Activated naive CD4-positive, alpha-beta T cell treated with anti-CD3 and anti-CD28 coated beads, Interleukin-2, amount 50 U/mL, for 16 hours (primary cell): Measurements from ENCODE around the gene TMEM235.
A peak's percentile ranks its signal among the peaks of the same experiment; 100 is the strongest.
"Not testable (repeated sequence)": the region's sequence is repeated elsewhere in the genome, so short reads cannot be mapped to it uniquely, and the experiment has no call there.

ENCODE experiments used
- DNase-seq: peaks from one replicate; pipeline ENCODE4 v3.0.0-alpha.2; 2020

TMEM235 gene

DNA sequence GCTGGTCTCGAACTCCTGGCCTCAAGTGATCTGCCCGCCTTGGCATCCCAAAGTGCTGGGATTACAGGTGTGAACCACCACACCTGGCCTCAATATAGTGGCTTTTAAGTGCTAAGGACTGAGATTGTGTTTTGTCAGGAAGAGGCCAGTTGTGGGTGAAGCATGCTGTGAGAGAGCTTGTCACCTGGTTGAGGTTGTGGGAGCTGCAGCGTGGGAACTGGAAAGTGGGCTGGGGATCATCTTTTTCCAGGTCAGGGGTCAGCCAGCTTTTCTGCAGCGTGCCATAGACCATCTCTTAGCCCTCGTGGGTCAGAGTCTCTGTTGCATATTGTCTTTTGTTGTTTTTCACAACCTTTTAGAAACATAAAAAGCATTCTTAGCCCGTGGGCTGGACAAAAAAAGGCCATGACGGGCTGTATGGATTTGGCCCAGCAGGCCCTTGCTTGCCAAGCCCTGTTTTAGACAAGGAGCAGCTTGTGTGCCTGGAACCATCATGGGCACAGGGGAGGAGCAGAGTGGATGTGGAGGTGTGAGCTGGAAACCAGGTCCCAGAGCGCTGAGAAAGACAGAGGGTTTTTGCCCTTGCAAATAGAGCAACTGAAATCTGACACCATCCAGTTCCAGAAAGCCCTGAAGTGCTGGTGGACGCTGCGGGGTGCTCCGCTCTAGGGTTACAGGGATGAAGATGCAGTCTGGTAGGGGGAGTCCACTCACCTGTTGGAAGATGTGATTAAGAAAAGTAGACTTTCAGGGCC lies 11.9 kb upstream of the TMEM235 start:
- no peak for DNase-seq

GRCh38 chr17:78223061-78223460 lies 8.4 kb upstream of the TMEM235 start:
- DNase-seq: no peak

DNA sequence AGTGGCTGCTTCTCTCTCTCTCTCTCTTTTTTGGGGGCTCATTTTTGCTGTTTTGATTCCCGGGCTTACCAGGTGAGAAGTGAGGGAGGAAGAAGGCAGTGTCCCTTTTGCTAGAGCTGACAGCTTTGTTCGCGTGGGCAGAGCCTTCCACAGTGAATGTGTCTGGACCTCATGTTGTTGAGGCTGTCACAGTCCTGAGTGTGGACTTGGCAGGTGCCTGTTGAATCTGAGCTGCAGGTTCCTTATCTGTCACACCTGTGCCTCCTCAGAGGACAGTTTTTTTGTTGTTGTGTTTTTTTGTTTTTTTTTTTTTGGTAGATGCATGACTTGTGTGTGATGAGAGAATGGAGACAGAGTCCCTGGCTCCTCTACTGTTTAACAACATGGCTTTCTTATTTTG lies 7.7 kb upstream of the TMEM235 start:
- DNase-seq: no peak

GRCh38 chr17:78224231-78225087 lies 7.0 kb upstream of the TMEM235 start:
- DNase-seq: no peak

DNA sequence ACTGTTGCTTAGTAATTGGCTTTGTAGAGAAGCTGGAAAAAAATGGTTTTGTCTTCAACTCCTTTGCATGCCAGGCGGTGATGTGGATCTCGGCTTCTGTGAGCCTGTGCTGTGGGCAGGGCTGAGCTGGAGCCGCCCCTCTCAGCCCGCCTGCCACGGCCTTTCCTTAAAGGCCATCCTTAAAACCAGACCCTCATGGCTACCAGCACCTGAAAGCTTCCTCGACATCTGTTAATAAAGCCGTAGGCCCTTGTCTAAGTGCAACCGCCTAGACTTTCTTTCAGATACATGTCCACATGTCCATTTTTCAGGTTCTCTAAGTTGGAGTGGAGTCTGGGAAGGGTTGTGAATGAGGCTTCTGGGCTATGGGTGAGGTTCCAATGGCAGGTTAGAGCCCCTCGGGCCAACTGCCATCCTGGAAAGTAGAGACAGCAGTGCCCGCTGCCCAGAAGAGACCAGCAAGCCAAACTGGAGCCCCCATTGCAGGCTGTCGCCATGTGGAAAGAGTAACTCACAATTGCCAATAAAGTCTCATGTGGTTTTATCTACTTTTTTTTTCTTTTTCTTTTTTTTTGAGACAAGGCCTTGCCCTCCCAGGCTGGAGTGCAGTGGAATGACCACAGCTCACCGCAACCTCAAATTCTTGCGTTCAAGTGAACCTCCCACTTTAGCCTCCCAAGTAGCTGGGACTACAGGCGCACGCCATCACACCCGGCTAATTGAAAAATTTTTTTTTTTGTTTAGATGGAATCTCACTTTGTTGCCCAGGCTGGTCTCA lies 6.2 kb upstream of the TMEM235 start:
- DNase-seq: no peak

GRCh38 chr17:78226055-78226758 lies 5.2 kb upstream of the TMEM235 start:
- no peak for DNase-seq

DNA sequence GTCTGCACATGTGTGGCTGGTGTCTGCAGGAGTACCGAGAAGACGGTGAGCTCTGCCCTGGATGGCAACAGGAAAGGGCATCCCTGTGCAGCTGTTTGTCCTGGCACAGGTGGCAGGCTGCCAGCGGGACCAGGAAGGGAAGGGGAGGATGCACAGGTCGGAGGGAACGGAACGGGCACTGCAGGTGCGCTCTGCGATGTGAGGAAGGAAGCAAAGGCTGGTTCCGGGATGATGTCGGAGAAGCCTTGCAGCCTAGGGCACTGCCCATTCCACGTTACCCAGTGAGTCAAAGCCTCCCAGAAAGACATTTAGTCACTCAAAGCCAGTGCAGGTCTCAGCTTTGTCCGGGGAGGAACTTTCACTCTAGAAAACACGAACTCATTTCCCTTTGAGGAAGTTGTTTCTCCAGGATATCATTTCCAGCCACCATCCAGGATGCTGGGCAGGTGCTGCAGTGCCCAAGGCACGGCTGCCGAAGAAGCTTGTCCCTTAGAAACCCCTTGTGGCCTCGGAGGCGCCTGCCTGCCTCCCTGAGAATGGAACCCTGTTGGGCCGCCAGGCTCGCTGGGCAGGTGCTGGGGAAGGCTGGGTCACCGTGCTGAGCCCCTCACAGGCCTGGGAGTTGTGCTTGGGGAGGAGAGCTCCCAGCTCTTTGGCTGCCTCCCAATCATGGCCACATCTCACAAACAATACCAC lies 4.5 kb upstream of the TMEM235 start:
- DNase-seq: no peak

DNA sequence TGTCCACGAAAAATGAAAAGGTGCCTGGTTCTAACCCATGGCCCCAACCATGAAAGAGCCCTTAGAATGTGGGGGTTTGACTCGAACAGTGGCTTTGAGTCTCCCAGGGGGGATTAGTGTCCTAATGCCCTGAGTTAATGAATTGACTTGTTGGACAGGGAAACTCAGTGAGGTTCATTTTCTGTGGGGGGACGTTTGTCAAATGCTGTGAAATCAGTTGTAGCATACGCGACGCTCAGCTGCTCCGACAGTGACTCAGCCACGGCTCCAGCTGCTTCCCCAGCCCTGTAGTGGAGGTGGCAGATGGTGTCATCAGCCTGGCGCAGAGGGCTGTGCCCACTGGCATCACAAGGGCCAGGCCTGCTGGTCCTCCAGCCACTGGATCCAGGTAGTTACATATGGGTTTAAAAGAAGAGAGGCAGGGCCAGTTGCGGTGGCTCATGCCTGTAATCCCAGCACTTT lies 3.9 kb upstream of the TMEM235 start:
- DNase-seq: no peak

DNA sequence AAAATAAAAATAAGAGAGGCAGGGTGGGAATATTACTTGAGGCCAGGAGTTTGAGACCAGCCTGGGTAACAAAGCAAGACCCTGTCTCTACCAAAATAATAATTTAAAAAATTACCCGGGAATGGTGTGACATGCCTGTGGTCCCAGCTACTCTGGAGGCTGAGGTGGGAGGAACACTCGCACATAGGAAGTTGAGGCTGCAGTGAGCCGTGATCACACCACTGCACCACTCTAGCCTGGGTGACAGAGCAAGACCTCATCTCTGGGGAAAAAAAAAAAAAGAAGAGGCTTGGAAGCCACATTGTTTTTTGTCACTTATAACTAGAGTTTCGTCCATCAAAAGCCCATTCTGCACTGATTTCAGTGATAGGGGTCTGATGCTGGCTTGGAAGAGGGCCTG lies 3.3 kb upstream of the TMEM235 start:
- no peak for DNase-seq

DNA sequence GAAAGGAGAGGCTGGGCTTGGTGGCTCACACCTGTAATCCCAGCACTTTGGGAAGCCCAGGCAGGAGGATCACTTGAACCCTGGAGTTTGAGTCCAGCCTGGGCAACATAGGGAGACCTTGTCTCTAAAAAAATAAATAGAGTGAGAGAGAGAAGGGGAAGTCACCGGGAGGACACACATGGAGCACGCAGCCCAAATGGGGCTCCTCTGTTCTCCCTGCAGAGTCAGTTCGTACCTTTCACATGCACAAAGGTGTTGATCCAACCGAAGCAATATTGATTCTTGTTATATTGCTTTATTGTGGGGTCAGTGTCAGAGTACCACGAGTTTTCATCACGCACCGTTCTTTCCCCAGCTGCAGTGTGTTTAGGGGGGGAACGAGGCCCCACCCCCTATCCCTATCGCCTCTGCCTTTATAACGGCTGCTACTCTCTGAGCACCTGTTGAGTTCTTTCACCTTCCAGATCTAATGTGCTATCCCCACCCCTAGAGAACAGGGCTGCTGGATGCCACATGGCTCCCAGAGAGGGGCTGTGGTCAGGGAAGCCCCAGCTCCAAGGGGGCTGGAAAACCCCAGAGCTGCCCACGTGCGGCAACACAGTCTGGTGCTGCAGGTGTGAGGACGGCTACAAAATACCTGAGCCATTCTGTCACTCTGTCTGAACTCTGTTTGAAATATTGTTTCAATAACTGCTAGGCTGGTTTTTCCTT lies 1.0 kb upstream of the TMEM235 start:
- DNase-seq: no peak

DNA sequence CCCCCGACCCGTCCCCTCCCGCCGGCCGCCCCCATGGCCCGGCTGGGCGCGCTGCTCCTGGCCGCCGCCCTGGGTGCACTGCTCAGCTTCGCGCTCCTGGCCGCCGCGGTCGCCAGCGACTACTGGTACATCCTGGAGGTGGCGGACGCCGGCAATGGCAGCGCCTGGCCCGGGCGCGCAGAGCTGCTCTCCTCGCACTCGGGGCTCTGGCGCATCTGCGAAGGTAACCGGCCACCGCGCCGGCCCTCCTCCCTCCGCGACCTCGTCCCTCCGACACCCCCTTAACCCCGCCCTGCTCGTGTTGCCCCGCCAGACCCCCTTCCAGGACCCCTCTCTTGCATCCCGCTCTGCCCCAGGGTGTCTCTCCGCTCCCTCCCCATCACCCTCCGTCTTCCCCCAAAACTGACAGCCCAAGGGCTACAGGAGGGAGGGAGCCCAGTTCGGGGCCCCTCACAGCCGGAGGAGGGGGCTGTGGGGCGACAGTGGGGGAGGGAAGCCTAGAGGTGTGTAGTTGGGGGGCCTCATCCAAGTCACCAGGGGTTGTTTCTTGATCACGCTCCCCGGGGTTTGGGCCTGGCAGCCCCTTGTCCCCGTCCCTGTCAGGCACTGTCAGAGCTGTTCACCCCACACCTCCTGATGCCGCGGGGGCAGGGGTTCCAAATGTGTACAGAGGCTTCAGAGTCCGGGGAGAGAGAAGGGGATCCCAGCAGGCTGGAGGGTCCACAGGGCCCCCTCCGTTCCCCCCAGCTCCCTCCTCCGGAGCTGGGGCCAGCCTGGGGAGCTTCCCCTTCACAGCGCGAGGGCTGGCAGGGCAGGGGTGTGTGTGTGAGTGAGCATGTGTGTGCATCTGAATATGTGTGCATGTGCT lies 794 bp downstream of the TMEM235 start:
- peak; percentile 43 for DNase-seq

- no peak for DNase-seq
Measured at GRCh38 chr17:78232859-78233173, 1.4 kb downstream of the TMEM235 start.

DNA sequence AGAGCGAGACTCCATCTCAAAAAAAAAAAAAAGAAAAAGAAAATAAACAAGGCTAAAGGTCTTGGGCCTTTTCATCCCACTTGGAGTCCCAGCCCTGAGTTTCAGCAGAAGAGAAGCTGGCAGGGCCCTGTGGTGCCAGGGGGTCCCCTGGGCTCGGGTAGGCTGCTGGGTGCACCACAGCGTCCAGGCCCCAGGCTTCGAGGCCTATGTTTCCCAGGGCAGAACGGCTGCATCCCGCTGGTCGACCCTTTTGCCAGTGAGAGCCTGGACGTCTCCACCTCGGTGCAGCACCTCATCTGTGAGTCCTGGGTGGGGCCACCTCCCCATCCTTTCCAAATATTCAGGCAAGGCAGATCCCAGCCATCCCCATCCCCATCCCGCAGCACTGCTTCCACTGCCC lies 2.2 kb downstream of the TMEM235 start:
- no peak for DNase-seq

DNA sequence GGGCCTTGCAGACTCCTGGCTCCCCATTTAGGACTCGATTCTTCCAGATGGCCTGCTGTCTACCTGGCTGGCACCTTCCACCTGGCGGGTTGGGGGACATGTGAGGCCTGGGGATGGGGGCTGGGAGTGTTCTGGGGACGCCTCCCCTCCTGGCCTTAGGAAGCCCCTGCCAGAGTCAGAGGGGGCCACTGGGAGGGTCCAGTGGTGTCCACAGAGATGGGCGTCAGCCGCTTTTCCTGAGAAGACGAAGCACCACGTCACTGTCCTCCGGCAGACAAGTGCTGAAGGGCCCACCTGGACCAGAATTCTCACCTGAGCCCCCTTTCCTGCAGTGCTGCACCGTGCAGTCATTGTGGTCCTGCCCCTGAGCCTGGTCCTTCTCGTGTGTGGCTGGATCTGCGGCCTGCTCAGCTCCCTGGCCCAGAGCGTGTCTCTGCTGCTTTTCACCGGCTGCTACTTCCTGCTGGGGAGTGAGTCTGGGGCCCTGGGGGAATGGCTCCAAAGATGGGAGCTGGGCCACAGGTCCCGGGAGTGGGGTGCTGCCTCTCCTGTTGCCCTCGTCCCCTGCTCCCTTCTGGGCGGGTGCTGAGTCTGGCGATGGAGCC lies 2.9 kb downstream of the TMEM235 start:
- DNase-seq: no peak

GRCh38 chr17:78235022-78235421 lies 3.6 kb downstream of the TMEM235 start:
- DNase-seq: not testable (repeated sequence)

- no peak for DNase-seq
Measured at GRCh38 chr17:78235885-78236284, 4.5 kb downstream of the TMEM235 start.

GRCh38 chr17:78236362-78237127 lies 5.1 kb downstream of the TMEM235 start:
- no peak for DNase-seq

DNA sequence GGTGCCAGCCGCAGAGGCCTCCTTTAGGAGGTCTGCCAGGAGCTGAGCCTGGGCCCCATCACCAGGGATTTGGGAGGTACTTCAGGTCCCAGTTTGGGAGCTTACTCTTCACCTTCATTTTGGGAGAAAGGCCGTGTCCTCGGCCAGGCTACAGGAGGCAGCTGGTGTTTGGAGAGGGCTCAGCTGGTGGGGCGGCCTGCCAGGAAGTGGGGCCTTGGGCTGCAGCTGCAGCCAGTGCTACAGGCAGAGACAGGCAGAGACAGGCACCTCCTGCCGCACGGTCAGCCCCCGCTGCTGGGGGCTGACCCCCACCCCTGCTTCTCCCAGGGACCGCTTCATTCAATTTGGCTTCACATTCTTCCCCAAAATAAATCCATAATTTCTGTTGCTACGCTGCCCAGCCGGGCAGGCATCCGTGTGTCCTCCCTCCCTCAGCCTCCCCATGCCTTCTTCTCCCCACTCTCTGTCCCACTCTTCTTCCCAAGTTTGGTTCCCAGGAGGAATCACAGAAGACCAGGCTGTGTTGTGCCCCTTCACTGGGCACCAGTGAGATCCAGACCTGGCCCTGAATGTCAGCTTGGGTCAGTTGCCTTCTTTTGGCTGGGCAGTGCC lies 6.1 kb downstream of the TMEM235 start:
- DNase-seq: no peak
